Naive thymus-derived CD8-positive, alpha-beta T cell (primary cell): ENCODE results near the gene NSUN6. TPM values are rescaled to one million over a fixed set of nuclear protein-coding genes. Genes with fewer than 3 reads are reported as not detected.
A peak's percentile ranks its signal among the peaks of the same experiment; 100 is the strongest.

Experiments used
- ATAC-seq, 2 donors: fragments of 150-1000 bp; cut with Tn5 transposase in 1 of 2; sonication (Bioruptor Pico), chemical (Tn5 transposase) in 1 of 2; 1 replicate in 1 of 2; 2 replicates in 1 of 2; pipeline ENCODE4 v1.10.0; 2021; ENCODE audit warnings: mild to moderate bottlenecking in 2 of 2, moderate library complexity in 2 of 2
- POLR2A ChIA-PET: fragments of 350-600 bp; sonication (Branson Sonifier 250); formaldehyde crosslinking; loops from one replicate; lab custom pipeline; 2021; ENCODE audit warnings: antibody characterized with exemption; lab: Charles Lee
- DNase-seq, 10 donors: peaks; one replicate each; pipeline versions ENCODE4 v3.0.0 to v3.0.0-alpha.2; 2020 to 2022
- H3K27ac Mint-ChIP-seq, 10 donors: one replicate each; pipeline ENCODE4 v1.8.0; 2020 to 2022; ENCODE audit warnings: mild to moderate bottlenecking in 10 of 10, mixed read lengths in 10 of 10, moderate library complexity in 4 of 10, inconsistent platforms in 1 of 10
- H3K27me3 Mint-ChIP-seq, 5 donors: one replicate each; pipeline ENCODE4 v1.8.0; 2021 to 2022; ENCODE audit warnings: mixed read lengths in 5 of 5
- H3K36me3 Mint-ChIP-seq, 3 donors: one replicate each; pipeline ENCODE4 v1.8.0; 2020 to 2022; ENCODE audit warnings: mixed read lengths in 3 of 3, mild to moderate bottlenecking in 2 of 3, inconsistent platforms in 1 of 3
- H3K4me1 Mint-ChIP-seq, 4 donors: one replicate each; pipeline ENCODE4 v1.8.0; 2021 to 2022; ENCODE audit warnings: mixed read lengths in 4 of 4
- H3K4me3 Mint-ChIP-seq, 10 donors: one replicate each; pipeline ENCODE4 v1.8.0; 2020 to 2022; ENCODE audit warnings: mild to moderate bottlenecking in 10 of 10, mixed read lengths in 10 of 10, moderate library complexity in 6 of 10, inconsistent platforms in 1 of 10
- H3K9me3 Mint-ChIP-seq, 9 donors: one replicate each; pipeline ENCODE4 v1.8.0; 2020 to 2022; ENCODE audit warnings: mixed read lengths in 9 of 9, mild to moderate bottlenecking in 3 of 9, inconsistent platforms in 1 of 9, moderate library complexity in 1 of 9
- polyA plus RNA-seq, 3 donors: library from polyadenylated mRNA; unstranded; fragments of 300-500 nt; fragmentation: Illumina TruSeq; gene quantifications; one replicate each; pipeline ENCODE4 v1.2.3, GENCODE V29; 2021
- total RNA-seq, 8 experiments: library from RNA in 2 of 8; stranded (reverse) in 2 of 8; gene quantifications; one replicate each; pipeline ENCODE4 v1.2.3 and lab custom pipeline; 2021 to 2026

The NSUN6 gene
- total and polyA plus RNA-seq, 5 experiments from 2014 or later = 5.3 to 42.4 (median 10.8) TPM

DNA sequence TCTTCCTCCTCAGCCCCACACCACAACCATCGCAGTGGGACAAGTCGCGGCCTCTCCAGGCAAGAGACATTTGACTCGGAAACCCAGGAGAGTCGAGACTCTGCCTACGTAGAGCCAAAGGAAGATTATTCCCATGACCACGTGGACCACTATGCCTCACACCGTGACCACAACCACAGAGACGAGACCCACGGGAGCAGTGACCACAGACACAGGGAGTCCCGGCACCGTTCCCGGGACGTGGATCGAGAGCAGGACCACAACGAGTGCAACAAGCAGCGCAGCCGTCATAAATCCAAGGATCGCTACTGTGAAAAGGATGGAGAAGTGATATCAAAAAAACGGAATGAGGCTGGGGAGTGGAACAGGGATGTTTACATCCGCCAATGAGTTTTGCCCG lies 112.1 kb downstream of the NSUN6 start:
- no peak for DNase-seq
- Mint-ChIP-seq H3K4me1 (no peaks in the 10 kb centered on the region), H3K4me3 (no peak overlapping the region), H3K36me3 (peaks cover 14 to 66% (median 54%) of the 10 kb centered on the region in 3 donors), H3K9me3 (no peaks in the 10 kb centered on the region), H3K27ac (no peak overlapping the region), H3K27me3 (no peaks in the 10 kb centered on the region)
- ATAC-seq = no peak
- POLR2A ChIA-PET = no interaction called here

DNA sequence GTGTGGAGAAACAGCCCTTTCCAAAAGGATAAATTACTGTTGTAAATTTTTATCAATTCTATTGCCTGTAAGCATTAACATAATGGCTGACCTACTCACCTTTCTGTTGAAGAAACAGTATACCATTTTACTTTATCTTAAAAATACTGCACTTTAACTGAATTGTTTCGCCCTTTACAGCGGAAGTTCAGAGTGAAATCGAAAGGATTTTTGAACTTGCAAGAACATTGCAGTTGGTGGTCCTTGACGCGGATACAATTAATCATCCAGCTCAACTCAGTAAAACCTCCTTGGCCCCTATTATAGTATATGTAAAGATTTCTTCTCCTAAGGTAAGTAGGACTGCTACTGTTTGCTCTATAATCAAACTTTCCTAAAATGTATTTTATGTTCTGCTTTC lies 117.5 kb downstream of the NSUN6 start:
- no peaks in the 10 kb centered on the region for H3K27me3 Mint-ChIP-seq
- no peaks in the 10 kb centered on the region for H3K4me1 Mint-ChIP-seq
- no peak overlapping the region for H3K27ac Mint-ChIP-seq
- no peak for DNase-seq
- H3K9me3 Mint-ChIP-seq = peaks cover 0 to 20% (median 7%) of the 10 kb centered on the region in 9 donors
- peaks cover 17 to 55% (median 52%) of the 10 kb centered on the region in 3 donors for H3K36me3 Mint-ChIP-seq
- ATAC-seq = no peak
- no peak overlapping the region for H3K4me3 Mint-ChIP-seq
- POLR2A ChIA-PET = no interaction called here

DNA sequence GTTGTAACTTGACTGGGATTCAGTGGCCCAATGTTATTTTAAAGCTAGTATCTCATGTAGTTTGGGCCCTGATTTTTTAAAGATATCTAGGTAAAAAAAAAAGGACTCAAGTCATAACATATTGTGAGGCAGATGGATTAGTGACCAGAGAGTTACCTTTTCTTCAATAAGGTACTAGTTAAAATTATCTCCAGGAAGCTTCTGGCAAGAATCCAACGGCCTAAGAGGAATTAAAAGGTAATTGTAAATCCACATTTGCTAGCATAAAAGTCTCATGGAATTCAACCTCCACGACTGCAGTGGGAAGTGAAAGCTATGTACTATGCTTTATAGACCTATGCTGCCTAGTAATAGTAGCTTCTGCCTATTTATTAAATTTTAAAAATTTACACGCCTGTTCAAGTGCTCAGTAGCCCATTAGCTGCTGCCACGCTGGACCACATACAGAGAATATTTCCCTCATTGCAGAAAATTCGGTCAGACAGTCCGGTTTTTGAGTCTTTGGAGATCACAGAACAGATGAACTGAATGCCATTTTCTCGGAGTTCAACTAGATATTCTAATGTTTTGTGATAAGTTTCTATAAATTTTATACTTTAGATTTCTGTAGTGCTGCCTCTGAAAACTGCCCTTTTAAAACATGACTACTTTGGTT lies 118.4 kb downstream of the NSUN6 start:
- Mint-ChIP-seq H3K4me3 (no peak overlapping the region), H3K27ac (no peak overlapping the region), H3K27me3 (no peaks in the 10 kb centered on the region), H3K9me3 (peaks cover 0 to 20% (median 7%) of the 10 kb centered on the region in 9 donors), H3K4me1 (no peaks in the 10 kb centered on the region), H3K36me3 (peaks cover 17 to 51% (median 47%) of the 10 kb centered on the region in 3 donors)
- no peak for DNase-seq
- POLR2A ChIA-PET = no interaction called here
- no peak for ATAC-seq

- H3K4me3 Mint-ChIP-seq = no peak overlapping the region
- H3K36me3 Mint-ChIP-seq = peaks cover 17 to 27% (median 23%) of the 10 kb centered on the region in 3 donors
- no peaks in the 10 kb centered on the region for H3K27me3 Mint-ChIP-seq
- no peak for ATAC-seq
- no peak for DNase-seq
- H3K9me3 Mint-ChIP-seq = peaks cover 0 to 20% (median 7%) of the 10 kb centered on the region in 9 donors
- POLR2A ChIA-PET = no interaction called here
- H3K4me1 Mint-ChIP-seq = peaks cover 0 to 2% (median 0%) of the 10 kb centered on the region in 4 donors
- no peak overlapping the region for H3K27ac Mint-ChIP-seq
These were observed 123.1 kb downstream of the NSUN6 start for GRCh38 chr10:18528292-18528691.

GRCh38 chr10:18527687-18528086 lies 123.7 kb downstream of the NSUN6 start:
- no peak for ATAC-seq
- peaks cover 0 to 20% (median 7%) of the 10 kb centered on the region in 9 donors for H3K9me3 Mint-ChIP-seq

GRCh38 chr10:18523858-18524257 lies 127.5 kb downstream of the NSUN6 start:
- DNase-seq (no peak), ATAC-seq (no peak)
- H3K36me3 Mint-ChIP-seq = peaks cover 0 to 14% (median 8%) of the 10 kb centered on the region in 3 donors
- peak overlapping the region in 1 of 10 donors; percentile 52 for H3K27ac Mint-ChIP-seq
- H3K9me3 Mint-ChIP-seq = peaks cover 0 to 22% (median 2%) of the 10 kb centered on the region in 9 donors
- peaks cover 0 to 2% (median 0%) of the 10 kb centered on the region in 4 donors for H3K4me1 Mint-ChIP-seq
- H3K4me3 Mint-ChIP-seq = no peak overlapping the region
- POLR2A ChIA-PET = no interaction called here
- peaks cover 0 to 1% (median 0%) of the 10 kb centered on the region in 5 donors for H3K27me3 Mint-ChIP-seq

More at GRCh38 chr10:18527687-18528086, 123.7 kb downstream of the NSUN6 start:
- H3K4me1 Mint-ChIP-seq = peaks cover 0 to 2% (median 0%) of the 10 kb centered on the region in 4 donors
- no peak for DNase-seq
- no peaks in the 10 kb centered on the region for H3K27me3 Mint-ChIP-seq
- H3K27ac Mint-ChIP-seq = no peak overlapping the region
- H3K36me3 Mint-ChIP-seq = peaks cover 17 to 21% (median 21%) of the 10 kb centered on the region in 3 donors
- POLR2A ChIA-PET = no interaction called here
- no peak overlapping the region for H3K4me3 Mint-ChIP-seq

DNA sequence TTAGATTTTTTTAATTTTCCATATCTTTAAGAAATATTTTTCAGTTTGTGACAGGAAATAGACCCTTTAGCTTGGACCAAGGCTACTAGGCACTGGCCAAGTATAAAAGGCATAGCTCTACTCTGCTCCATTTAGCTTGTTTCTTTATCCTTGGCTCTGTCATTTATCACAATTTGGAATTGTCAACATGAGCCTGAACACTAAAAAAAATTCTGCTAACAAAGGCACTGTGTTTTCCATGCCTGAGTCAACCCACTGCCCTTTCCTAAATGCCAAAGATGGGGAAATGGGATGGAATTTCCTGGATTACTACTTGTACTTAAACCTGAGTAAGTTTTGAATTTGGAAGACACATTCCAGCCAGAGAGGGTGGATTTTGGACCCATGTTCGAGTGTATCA lies 128.4 kb downstream of the NSUN6 start:
- POLR2A ChIA-PET = no interaction called here

GRCh38 chr10:18516851-18517250 lies 134.5 kb downstream of the NSUN6 start:
- Mint-ChIP-seq H3K27ac (no peak overlapping the region), H3K9me3 (peaks cover 7 to 48% (median 18%) of the 10 kb centered on the region in 9 donors), H3K36me3 (peaks cover 18 to 43% (median 18%) of the 10 kb centered on the region in 3 donors), H3K27me3 (peaks cover 0 to 25% (median 2%) of the 10 kb centered on the region in 5 donors), H3K4me1 (peaks cover 0 to 2% (median 0%) of the 10 kb centered on the region in 4 donors), H3K4me3 (no peak overlapping the region)
- POLR2A ChIA-PET = no interaction called here
- ATAC-seq (no peak), DNase-seq (no peak)

More for the DNA sequence above, 128.4 kb downstream of the NSUN6 start:
- Mint-ChIP-seq H3K27ac (no peak overlapping the region), H3K36me3 (peaks cover 0 to 14% (median 8%) of the 10 kb centered on the region in 3 donors), H3K9me3 (peaks cover 0 to 22% (median 2%) of the 10 kb centered on the region in 9 donors), H3K27me3 (peaks cover 0 to 1% (median 0%) of the 10 kb centered on the region in 5 donors), H3K4me1 (peaks cover 0 to 2% (median 0%) of the 10 kb centered on the region in 4 donors), H3K4me3 (no peak overlapping the region)
- ATAC-seq = no peak
- DNase-seq = no peak

DNA sequence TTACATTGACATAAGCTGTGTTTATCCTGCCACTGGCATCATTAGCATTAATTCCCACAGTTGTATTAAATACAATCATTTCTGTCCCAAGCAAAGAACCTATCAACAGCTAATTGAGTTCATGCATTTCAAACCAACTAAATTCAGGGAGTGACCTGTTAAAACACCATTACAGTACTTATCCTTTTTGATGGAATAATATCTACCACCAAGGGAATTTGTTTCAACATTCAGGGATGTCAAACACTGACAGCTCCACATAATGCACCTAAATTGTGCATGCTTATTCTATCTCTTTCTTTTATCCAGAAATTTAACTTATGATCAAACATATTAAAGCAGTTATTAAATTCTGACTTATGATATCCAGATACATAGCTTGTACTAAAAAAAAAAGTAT lies 136.8 kb downstream of the NSUN6 start:
- no peak for DNase-seq
- H3K9me3 Mint-ChIP-seq = peaks cover 4 to 41% (median 17%) of the 10 kb centered on the region in 9 donors
- POLR2A ChIA-PET = no interaction called here

DNA sequence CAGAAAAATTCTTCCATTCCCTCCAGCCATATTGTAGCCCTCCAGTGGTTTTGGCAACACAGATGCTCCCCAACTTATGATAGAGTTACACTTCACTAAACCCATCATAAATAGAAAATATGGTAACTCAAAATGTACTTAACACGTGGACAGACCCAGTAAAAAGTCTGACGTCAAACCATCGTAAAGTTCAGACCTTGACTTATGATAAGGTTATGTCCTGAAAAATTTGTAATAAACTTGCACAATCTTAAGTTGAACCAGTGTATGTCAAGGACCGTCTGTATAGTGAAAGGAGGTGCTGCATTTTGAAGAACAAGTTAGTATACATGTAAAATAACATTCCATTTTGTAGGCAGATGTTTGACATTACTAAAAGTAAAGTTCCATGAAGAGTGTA lies 142.8 kb downstream of the NSUN6 start:
- Mint-ChIP-seq H3K9me3 (peaks cover 0 to 28% (median 11%) of the 10 kb centered on the region in 9 donors), H3K36me3 (peaks cover 13 to 16% (median 16%) of the 10 kb centered on the region in 3 donors), H3K27me3 (peaks cover 3 to 7% (median 3%) of the 10 kb centered on the region in 5 donors), H3K27ac (no peak overlapping the region), H3K4me3 (no peak overlapping the region), H3K4me1 (no peaks in the 10 kb centered on the region)
- DNase-seq (no peak), ATAC-seq (no peak)
- POLR2A ChIA-PET = no interaction called here

More for the DNA sequence above, 136.8 kb downstream of the NSUN6 start:
- Mint-ChIP-seq H3K27me3 (peaks cover 0 to 25% (median 2%) of the 10 kb centered on the region in 5 donors), H3K4me1 (peaks cover 0 to 2% (median 0%) of the 10 kb centered on the region in 4 donors), H3K27ac (no peak overlapping the region), H3K36me3 (peaks cover 13 to 32% (median 18%) of the 10 kb centered on the region in 3 donors), H3K4me3 (no peak overlapping the region)
- no peak for ATAC-seq

DNA sequence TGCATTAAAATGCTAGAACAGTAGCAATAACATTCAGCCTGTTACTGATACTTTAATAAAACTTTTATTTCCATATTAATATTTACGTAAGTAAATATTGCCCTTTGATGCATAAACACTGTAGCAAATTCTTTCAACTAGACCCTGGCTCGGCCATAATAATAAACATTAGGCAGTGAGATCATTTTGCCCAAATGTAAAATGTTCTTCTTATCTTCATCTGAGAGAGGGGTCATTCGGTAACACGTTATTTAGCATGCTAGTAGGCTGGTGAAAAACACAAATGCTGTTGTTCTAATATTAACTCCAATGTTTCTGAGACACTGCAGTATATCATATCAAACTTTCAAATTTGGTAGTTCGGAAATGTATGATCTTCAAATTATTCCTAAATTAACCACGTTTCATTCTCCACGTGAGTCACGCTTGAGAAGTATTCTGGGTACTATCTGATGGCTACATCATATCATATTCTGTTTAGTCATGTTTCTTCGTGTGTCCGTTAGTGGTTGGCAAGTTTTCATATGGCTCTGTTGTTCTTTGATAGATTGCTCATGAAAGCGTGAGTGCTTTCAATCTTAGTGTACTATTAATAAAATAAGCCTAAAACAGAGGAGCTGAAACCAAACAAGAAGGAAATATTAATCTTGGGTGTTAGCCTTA lies 145.8 kb downstream of the NSUN6 start:
- Mint-ChIP-seq H3K9me3 (peaks cover 0 to 3% (median 0%) of the 10 kb centered on the region in 9 donors), H3K36me3 (no peaks in the 10 kb centered on the region), H3K27me3 (peaks cover 3 to 10% (median 9%) of the 10 kb centered on the region in 5 donors), H3K4me3 (no peak overlapping the region), H3K27ac (no peak overlapping the region), H3K4me1 (no peaks in the 10 kb centered on the region)
- DNase-seq (no peak), ATAC-seq (no peak)
- POLR2A ChIA-PET = no interaction called here

DNA sequence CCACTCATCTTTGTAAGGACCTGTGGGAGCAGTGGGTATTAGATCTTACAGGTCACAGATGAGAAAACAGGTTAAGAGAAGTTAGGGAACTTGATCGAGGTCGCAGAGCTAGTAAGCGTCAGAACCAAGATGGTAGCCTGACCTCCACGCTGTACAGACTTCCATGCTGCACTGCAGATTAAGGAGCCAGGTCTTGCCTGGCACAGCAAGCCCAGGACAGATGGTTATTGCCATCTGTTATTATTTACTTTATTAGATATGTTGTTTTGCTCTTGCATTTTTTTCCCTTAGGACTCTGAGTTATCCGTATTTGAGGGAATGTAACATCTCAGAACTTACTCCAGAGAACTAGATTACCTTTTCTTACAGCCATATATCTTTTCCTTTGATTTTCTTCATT lies 147.2 kb downstream of the NSUN6 start:
- POLR2A ChIA-PET = no interaction called here

GRCh38 chr10:18501629-18502028 lies 149.8 kb downstream of the NSUN6 start:
- POLR2A ChIA-PET = no interaction called here
- peaks cover 3 to 14% (median 10%) of the 10 kb centered on the region in 5 donors for H3K27me3 Mint-ChIP-seq
- no peak overlapping the region for H3K27ac Mint-ChIP-seq
- no peak for ATAC-seq
- no peaks in the 10 kb centered on the region for H3K36me3 Mint-ChIP-seq
- H3K4me1 Mint-ChIP-seq = no peaks in the 10 kb centered on the region
- no peaks in the 10 kb centered on the region for H3K9me3 Mint-ChIP-seq
- no peak overlapping the region for H3K4me3 Mint-ChIP-seq
- no peak for DNase-seq

More for the DNA sequence above, 147.2 kb downstream of the NSUN6 start:
- H3K27ac Mint-ChIP-seq = no peak overlapping the region
- ATAC-seq = no peak
- no peaks in the 10 kb centered on the region for H3K9me3 Mint-ChIP-seq
- H3K4me3 Mint-ChIP-seq = no peak overlapping the region
- no peaks in the 10 kb centered on the region for H3K4me1 Mint-ChIP-seq
- peaks cover 3 to 13% (median 9%) of the 10 kb centered on the region in 5 donors for H3K27me3 Mint-ChIP-seq
- no peak for DNase-seq
- H3K36me3 Mint-ChIP-seq = no peaks in the 10 kb centered on the region
